ENCODE data around the gene IQCM. TPM values are rescaled to one million over a fixed set of nuclear protein-coding genes. Genes with fewer than 3 reads are reported as not detected.

The IQCM gene
- total RNA-seq, 1 experiment from 2014 or later: 0.11 TPM

- H3K4me1 Mint-ChIP-seq: no peaks in the 10 kb centered on the region
- no peak overlapping the region for H3K4me3 Mint-ChIP-seq
- H3K27me3 Mint-ChIP-seq (ENCODE audit: low read depth): no peaks in the 10 kb centered on the region
- no peaks in the 10 kb centered on the region for H3K36me3 Mint-ChIP-seq
- DNase-seq (ENCODE audit: low spot score) (no peak), ATAC-seq (no peak)
- no peaks in the 10 kb centered on the region for H3K9me3 Mint-ChIP-seq
- no peak overlapping the region for H3K27ac Mint-ChIP-seq
- CTCF ChIA-PET: no interaction called here
- POLR2A ChIA-PET: no interaction called here
- TF ChIP-seq ERG (CRISPR knock-in tag; IDR thresholded peaks at IDR 0.05) (no peak), SOX15 (CRISPR knock-in tag; IDR thresholded peaks at IDR 0.05) (no peak), NFYB (CRISPR knock-in tag; conservative IDR thresholded peaks at IDR 0.05; ENCODE audit: low read depth) (no peak), MAX (CRISPR knock-in tag; IDR thresholded peaks at IDR 0.05) (no peak)
- TF ChIP-seq, protein P1, sequence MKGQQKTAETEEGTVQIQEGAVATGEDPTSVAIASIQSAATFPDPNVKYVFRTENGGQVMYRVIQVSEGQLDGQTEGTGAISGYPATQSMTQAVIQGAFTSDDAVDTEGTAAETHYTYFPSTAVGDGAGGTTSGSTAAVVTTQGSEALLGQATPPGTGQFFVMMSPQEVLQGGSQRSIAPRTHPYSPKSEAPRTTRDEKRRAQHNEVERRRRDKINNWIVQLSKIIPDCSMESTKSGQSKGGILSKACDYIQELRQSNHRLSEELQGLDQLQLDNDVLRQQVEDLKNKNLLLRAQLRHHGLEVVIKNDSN (CRISPR knock-in tag; IDR thresholded peaks at IDR 0.05): no peak
- TF ChIP-seq, protein P2, sequence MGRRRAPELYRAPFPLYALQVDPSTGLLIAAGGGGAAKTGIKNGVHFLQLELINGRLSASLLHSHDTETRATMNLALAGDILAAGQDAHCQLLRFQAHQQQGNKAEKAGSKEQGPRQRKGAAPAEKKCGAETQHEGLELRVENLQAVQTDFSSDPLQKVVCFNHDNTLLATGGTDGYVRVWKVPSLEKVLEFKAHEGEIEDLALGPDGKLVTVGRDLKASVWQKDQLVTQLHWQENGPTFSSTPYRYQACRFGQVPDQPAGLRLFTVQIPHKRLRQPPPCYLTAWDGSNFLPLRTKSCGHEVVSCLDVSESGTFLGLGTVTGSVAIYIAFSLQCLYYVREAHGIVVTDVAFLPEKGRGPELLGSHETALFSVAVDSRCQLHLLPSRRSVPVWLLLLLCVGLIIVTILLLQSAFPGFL (CRISPR knock-in tag; IDR thresholded peaks at IDR 0.05; ENCODE audit: borderline replicate concordance): no peak
- TF ChIP-seq, protein P3, sequence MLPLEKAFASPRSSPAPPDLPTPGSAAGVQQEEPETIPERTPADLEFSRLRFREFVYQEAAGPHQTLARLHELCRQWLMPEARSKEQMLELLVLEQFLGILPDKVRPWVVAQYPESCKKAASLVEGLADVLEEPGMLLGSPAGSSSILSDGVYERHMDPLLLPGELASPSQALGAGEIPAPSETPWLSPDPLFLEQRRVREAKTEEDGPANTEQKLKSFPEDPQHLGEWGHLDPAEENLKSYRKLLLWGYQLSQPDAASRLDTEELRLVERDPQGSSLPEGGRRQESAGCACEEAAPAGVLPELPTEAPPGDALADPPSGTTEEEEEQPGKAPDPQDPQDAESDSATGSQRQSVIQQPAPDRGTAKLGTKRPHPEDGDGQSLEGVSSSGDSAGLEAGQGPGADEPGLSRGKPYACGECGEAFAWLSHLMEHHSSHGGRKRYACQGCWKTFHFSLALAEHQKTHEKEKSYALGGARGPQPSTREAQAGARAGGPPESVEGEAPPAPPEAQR (CRISPR knock-in tag; IDR thresholded peaks at IDR 0.05): no peak
- TF ChIP-seq, protein P4, sequence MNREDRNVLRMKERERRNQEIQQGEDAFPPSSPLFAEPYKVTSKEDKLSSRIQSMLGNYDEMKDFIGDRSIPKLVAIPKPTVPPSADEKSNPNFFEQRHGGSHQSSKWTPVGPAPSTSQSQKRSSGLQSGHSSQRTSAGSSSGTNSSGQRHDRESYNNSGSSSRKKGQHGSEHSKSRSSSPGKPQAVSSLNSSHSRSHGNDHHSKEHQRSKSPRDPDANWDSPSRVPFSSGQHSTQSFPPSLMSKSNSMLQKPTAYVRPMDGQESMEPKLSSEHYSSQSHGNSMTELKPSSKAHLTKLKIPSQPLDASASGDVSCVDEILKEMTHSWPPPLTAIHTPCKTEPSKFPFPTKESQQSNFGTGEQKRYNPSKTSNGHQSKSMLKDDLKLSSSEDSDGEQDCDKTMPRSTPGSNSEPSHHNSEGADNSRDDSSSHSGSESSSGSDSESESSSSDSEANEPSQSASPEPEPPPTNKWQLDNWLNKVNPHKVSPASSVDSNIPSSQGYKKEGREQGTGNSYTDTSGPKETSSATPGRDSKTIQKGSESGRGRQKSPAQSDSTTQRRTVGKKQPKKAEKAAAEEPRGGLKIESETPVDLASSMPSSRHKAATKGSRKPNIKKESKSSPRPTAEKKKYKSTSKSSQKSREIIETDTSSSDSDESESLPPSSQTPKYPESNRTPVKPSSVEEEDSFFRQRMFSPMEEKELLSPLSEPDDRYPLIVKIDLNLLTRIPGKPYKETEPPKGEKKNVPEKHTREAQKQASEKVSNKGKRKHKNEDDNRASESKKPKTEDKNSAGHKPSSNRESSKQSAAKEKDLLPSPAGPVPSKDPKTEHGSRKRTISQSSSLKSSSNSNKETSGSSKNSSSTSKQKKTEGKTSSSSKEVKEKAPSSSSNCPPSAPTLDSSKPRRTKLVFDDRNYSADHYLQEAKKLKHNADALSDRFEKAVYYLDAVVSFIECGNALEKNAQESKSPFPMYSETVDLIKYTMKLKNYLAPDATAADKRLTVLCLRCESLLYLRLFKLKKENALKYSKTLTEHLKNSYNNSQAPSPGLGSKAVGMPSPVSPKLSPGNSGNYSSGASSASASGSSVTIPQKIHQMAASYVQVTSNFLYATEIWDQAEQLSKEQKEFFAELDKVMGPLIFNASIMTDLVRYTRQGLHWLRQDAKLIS (CRISPR knock-in tag; IDR thresholded peaks at IDR 0.05; ENCODE audit: borderline replicate concordance): no peak
Measured at GRCh38 chr4:149728444-149728843, 87.2 kb downstream of the IQCM start.

GRCh38 chr4:149727663-149728062 is 88.0 kb downstream of the IQCM start:
- ChIA-PET CTCF (no interaction called here), POLR2A (no interaction called here)
- Mint-ChIP-seq H3K9me3 (no peaks in the 10 kb centered on the region), H3K27me3 (ENCODE audit: low read depth) (no peaks in the 10 kb centered on the region), H3K4me3 (no peak overlapping the region), H3K36me3 (no peaks in the 10 kb centered on the region), H3K27ac (no peak overlapping the region), H3K4me1 (no peaks in the 10 kb centered on the region)
- ATAC-seq (no peak), DNase-seq (ENCODE audit: low spot score) (no peak)
- TF ChIP-seq, protein P5, sequence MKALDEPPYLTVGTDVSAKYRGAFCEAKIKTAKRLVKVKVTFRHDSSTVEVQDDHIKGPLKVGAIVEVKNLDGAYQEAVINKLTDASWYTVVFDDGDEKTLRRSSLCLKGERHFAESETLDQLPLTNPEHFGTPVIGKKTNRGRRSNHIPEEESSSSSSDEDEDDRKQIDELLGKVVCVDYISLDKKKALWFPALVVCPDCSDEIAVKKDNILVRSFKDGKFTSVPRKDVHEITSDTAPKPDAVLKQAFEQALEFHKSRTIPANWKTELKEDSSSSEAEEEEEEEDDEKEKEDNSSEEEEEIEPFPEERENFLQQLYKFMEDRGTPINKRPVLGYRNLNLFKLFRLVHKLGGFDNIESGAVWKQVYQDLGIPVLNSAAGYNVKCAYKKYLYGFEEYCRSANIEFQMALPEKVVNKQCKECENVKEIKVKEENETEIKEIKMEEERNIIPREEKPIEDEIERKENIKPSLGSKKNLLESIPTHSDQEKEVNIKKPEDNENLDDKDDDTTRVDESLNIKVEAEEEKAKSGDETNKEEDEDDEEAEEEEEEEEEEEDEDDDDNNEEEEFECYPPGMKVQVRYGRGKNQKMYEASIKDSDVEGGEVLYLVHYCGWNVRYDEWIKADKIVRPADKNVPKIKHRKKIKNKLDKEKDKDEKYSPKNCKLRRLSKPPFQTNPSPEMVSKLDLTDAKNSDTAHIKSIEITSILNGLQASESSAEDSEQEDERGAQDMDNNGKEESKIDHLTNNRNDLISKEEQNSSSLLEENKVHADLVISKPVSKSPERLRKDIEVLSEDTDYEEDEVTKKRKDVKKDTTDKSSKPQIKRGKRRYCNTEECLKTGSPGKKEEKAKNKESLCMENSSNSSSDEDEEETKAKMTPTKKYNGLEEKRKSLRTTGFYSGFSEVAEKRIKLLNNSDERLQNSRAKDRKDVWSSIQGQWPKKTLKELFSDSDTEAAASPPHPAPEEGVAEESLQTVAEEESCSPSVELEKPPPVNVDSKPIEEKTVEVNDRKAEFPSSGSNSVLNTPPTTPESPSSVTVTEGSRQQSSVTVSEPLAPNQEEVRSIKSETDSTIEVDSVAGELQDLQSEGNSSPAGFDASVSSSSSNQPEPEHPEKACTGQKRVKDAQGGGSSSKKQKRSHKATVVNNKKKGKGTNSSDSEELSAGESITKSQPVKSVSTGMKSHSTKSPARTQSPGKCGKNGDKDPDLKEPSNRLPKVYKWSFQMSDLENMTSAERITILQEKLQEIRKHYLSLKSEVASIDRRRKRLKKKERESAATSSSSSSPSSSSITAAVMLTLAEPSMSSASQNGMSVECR (CRISPR knock-in tag; IDR thresholded peaks at IDR 0.05; ENCODE audit: borderline replicate concordance): no peak
- no peak for TF ChIP-seq USF2 (CRISPR knock-in tag; IDR thresholded peaks at IDR 0.05)
- TF ChIP-seq, protein P6, sequence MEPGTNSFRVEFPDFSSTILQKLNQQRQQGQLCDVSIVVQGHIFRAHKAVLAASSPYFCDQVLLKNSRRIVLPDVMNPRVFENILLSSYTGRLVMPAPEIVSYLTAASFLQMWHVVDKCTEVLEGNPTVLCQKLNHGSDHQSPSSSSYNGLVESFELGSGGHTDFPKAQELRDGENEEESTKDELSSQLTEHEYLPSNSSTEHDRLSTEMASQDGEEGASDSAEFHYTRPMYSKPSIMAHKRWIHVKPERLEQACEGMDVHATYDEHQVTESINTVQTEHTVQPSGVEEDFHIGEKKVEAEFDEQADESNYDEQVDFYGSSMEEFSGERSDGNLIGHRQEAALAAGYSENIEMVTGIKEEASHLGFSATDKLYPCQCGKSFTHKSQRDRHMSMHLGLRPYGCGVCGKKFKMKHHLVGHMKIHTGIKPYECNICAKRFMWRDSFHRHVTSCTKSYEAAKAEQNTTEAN (CRISPR knock-in tag; IDR thresholded peaks at IDR 0.05): no peak
- TF ChIP-seq KAT7 (CRISPR knock-in tag; IDR thresholded peaks at IDR 0.05; ENCODE audit: borderline replicate concordance): no peak
- TF ChIP-seq TP53 (CRISPR knock-in tag; IDR thresholded peaks at IDR 0.05): no peak
- TF ChIP-seq ATF2 (CRISPR knock-in tag; IDR thresholded peaks at IDR 0.05; ENCODE audit: borderline replicate concordance, low read depth): no peak
